ENCODE measurements around the gene GRIK4.

DNA sequence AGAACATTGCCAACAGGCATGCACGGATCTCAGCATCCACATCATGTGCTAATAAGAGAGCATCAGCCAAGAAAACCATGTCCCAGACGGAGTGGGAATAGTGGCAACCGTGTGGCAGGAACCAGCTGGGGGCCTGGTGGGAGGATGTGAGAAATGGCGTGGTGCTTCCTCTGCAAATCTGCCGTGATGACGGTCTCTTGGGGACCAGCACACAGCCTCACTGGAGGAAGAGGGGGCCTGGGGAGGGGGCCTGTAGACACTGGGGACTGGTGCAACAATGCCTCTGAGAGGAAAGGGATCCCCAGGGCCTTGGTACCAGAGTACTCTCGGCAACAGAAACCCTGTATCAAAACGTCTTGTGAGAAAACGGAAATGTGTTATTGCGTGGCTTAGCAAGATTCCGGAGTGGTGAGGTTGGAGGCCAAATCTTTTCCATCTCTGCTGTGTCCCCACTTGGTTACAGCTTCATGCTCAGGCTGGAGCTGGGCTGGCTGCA lies 358.0 kb downstream of the GRIK4 start:
- no peak for TF ChIP-seq EZH2 (IDR thresholded peaks at IDR 0.05; ENCODE audit: borderline replicate concordance, low read length)
- TF ChIP-seq, protein P1, sequence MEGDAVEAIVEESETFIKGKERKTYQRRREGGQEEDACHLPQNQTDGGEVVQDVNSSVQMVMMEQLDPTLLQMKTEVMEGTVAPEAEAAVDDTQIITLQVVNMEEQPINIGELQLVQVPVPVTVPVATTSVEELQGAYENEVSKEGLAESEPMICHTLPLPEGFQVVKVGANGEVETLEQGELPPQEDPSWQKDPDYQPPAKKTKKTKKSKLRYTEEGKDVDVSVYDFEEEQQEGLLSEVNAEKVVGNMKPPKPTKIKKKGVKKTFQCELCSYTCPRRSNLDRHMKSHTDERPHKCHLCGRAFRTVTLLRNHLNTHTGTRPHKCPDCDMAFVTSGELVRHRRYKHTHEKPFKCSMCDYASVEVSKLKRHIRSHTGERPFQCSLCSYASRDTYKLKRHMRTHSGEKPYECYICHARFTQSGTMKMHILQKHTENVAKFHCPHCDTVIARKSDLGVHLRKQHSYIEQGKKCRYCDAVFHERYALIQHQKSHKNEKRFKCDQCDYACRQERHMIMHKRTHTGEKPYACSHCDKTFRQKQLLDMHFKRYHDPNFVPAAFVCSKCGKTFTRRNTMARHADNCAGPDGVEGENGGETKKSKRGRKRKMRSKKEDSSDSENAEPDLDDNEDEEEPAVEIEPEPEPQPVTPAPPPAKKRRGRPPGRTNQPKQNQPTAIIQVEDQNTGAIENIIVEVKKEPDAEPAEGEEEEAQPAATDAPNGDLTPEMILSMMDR (IDR thresholded peaks at IDR 0.05; ENCODE audit: low read length), result no peak

Data from OCI-LY1 (cell line).